Adrenal gland (tissue), 12 donors: ENCODE measurements around the gene AUTS2. TPM values are rescaled to one million over a fixed set of nuclear protein-coding genes. Genes with fewer than 3 reads are reported as not detected.

ENCODE experiments used
- DNase-seq, 7 donors: peaks; one replicate each; pipeline ENCODE4 v3.0.0-alpha.2; 2019 to 2020
- H3K27ac ChIP-seq, 5 donors: fragments of 200-600 bp; sonication (generic) in 4 of 5; 1 replicate in 3 of 5; 2 replicates in 2 of 5; pipeline versions ENCODE4 v1.5.1 to v1.8.0; 2016 to 2020; ENCODE audit warnings: mild to moderate bottlenecking in 1 of 5
- H3K27me3 ChIP-seq: fragments of 200-600 bp; 2 replicates; pipeline ENCODE4 v1.8.0; 2021
- H3K36me3 ChIP-seq, 2 donors: fragments of 200-600 bp; replicated peaks in 1 of 2; 1 replicate in 1 of 2; 2 replicates in 1 of 2; pipeline versions ENCODE4 v1.5.1 to v1.8.0; 2018 to 2022
- H3K4me1 ChIP-seq, 2 donors: fragments of 200-600 bp; replicated peaks in 1 of 2; 1 replicate in 1 of 2; 2 replicates in 1 of 2; pipeline versions ENCODE4 v1.5.1 to v1.8.0; 2018 to 2021
- H3K4me3 ChIP-seq, 4 donors: fragments of 200-600 bp; sonication (generic) in 3 of 4; one replicate each; pipeline ENCODE4 v1.5.1; 2016 to 2018
- H3K9me3 ChIP-seq, 3 donors: fragments of 200-600 bp; sonication (generic) in 1 of 3; replicated peaks in 1 of 3; 1 replicate in 2 of 3; 2 replicates in 1 of 3; pipeline versions ENCODE4 v1.5.1 to v1.8.0; 2016 to 2021
- CTCF ChIP-seq, 6 experiments: fragments of 450-650 bp in 4 of 6; fragments of 200-600 bp in 2 of 6; sonication (generic) in 1 of 6; IDR thresholded peaks; 1 replicate in 5 of 6; 2 replicates in 1 of 6; pipeline versions ENCODE4 v1.5.1 to v1.8.0; 2016 to 2021; ENCODE audit warnings: antibody characterized with exemption in 6 of 6, mild to moderate bottlenecking in 2 of 6, moderate library complexity in 1 of 6
- POLR2A ChIP-seq, 2 donors: fragments of 450-650 bp; IDR thresholded peaks; one replicate each; pipeline ENCODE4 v1.6.1; 2017; ENCODE audit warnings: antibody characterized with exemption in 2 of 2, mild to moderate bottlenecking in 2 of 2, moderate library complexity in 1 of 2
- WGBS, 4 donors: extraction: QIAGEN DNeasy Blood & Tissue Kit in 2 of 4; methylation state at CpG; one replicate each; pipeline versions ENCODE4 v1.1.5 to v1.1.7; 2013 to 2017; 5-methylcytosine and 5-hydroxymethylcytosine counted together
- intact Hi-C, 2 donors: fragments of 100-400 bp; cut with DNase I; formaldehyde crosslinking; loops; one replicate each; pipeline versions ENCODE4 v1.14.1 to v1.15.0; 2022 to 2023
- polyA plus RNA-seq, 3 donors: library from polyadenylated mRNA; stranded (reverse); fragments of 200-250 nt in 2 of 3; fragments of 350-450 nt in 1 of 3; fragmentation: Illumina TruSeq in 1 of 3; extraction: RNeasy Lipid Tissue Mini Kit (QIAGEN cat#74804) in 1 of 3; gene quantifications; one replicate each; pipeline ENCODE4 v1.2.3, GENCODE V29; 2013 to 2014
- total RNA-seq, 9 donors: library from RNA; depleted of rRNA in 4 of 9; stranded (reverse); fragments of >200 nt in 4 of 9; fragments of 120-200 nt in 1 of 9; fragmentation: NEBNext Ultra II Directional in 1 of 9; extraction: Animal tissue kit (Norgen Biotek cat#: 25700) in 1 of 9; gene quantifications; one replicate each; pipeline versions ENCODE4 v1.1.0 to v1.2.4, GENCODE V29; 2013 to 2023
- donor health status: healthy with polysubstance abuse.
- donor health status: Bipolar disorder and iron deficiency.
- donor health status: DM: yes; HTN: yes; CAD: no.
- donor health status: DM: no; HTN: no; CAD: no.
- donor health status: DM: no; HTN: no; CAD: no.
- donor health status: DM: yes; HTN: yes; CAD: no.

Gene AUTS2
- total and polyA plus RNA-seq, 12 donors, result 6.4 to 44.0 (median 15.2) TPM

DNA sequence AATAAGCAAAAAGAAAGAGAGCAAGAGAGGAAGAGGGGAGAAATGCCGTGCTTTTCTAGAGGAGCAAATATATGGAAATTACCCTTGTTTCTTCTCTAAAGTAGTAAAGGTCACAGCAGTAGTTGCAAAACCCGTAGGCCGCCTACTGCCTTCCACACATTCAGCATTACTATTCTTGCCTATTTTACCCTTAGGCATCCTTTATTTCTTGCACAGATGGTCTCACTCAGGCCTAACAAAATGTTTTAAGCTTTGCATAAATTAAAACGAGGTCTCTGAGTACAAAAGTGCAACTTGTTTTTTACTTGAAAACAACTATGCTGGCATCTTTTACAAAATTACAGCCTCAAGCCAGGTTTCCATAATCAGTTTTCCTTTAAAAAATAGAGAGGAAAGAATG, 644.6 kb downstream of the AUTS2 start:
- Histone ChIP-seq H3K9me3 (no peaks in the 10 kb centered on the region), H3K4me3 (no peak overlapping the region), H3K27me3 (no peaks in the 10 kb centered on the region), H3K4me1 (no peaks in the 10 kb centered on the region), H3K36me3 (no peaks in the 10 kb centered on the region), H3K27ac (no peak overlapping the region)
- no peak for DNase-seq
- TF ChIP-seq POLR2A (IDR thresholded peaks at IDR 0.05), result no peak
- no peak for TF ChIP-seq CTCF (IDR thresholded peaks at IDR 0.05)
- WGBS, 4 donors, result 78 to 90% (median 84%) methylated on average over 4 of the region's 4 CpGs
- intact Hi-C loops, result no loop called here

DNA sequence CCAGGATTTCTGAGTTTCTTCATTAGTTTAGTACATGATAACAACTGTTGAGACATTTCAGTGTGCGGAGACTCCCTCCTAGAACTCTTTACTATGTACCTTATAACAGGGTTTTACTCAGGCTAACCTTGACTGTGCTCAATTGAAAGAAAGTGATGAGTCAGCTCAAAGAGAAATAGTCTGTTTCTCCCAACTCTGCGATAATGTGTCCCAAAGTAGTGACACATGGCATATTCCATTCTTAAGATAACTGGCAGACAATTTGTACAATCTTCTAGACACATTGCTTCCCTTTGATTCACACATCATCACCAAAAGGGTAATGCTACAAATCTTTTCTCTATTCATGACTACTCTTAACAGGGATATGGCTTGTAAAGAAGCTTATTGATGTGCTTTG, 645.2 kb downstream of the AUTS2 start:
- no peak for DNase-seq
- Histone ChIP-seq H3K36me3 (no peaks in the 10 kb centered on the region), H3K4me1 (no peaks in the 10 kb centered on the region), H3K27ac (no peak overlapping the region), H3K9me3 (no peaks in the 10 kb centered on the region), H3K27me3 (no peaks in the 10 kb centered on the region), H3K4me3 (no peak overlapping the region)
- TF ChIP-seq CTCF (IDR thresholded peaks at IDR 0.05) (no peak), POLR2A (IDR thresholded peaks at IDR 0.05) (no peak)
- 63 to 85% (median 73%) methylated on average over 2 of the region's 2 CpGs for WGBS, 4 donors
- intact Hi-C loops, result no loop called here

GRCh38 chr7:70257921-70258320, 659.6 kb downstream of the AUTS2 start:
- H3K27ac ChIP-seq, result no peak overlapping the region
- H3K27me3 ChIP-seq, result no peaks in the 10 kb centered on the region
- H3K4me1 ChIP-seq, result no peaks in the 10 kb centered on the region
- DNase-seq, result no peak
- H3K36me3 ChIP-seq, result no peaks in the 10 kb centered on the region
- no peaks in the 10 kb centered on the region for H3K9me3 ChIP-seq
- TF ChIP-seq CTCF (IDR thresholded peaks at IDR 0.05), result no peak
- H3K4me3 ChIP-seq, result no peak overlapping the region
- intact Hi-C loops, result no loop called here
- WGBS, 4 donors, result 93 to 98% (median 97%) methylated on average over 4 of the region's 4 CpGs

DNA sequence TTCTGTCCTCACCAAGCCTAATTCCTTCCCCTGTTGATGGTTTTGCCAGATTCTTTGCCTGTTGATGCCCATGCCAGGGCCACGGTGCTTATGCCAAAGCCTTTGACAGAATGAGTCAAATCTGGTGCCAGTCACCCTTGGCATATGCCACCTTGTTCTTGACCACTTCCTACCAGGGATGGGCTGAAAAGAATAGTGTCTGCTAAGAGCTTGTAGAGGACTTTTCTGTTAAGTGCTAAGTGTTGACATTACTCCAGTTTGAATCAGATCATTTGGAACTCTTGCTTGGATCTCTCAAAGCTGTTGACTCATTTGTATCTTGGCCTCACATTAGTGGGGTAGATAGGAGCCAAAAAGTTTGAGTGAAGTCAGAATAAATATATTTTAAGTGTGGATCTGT, 661.2 kb downstream of the AUTS2 start:
- Histone ChIP-seq H3K36me3 (no peaks in the 10 kb centered on the region), H3K9me3 (no peaks in the 10 kb centered on the region), H3K27me3 (no peaks in the 10 kb centered on the region), H3K4me1 (no peaks in the 10 kb centered on the region), H3K4me3 (no peak overlapping the region), H3K27ac (no peak overlapping the region)
- 67 to 81% (median 73%) methylated on average over 1 of the region's 1 CpG for WGBS, 4 donors
- intact Hi-C loops, result no loop called here
- DNase-seq, result no peak
- no peak for TF ChIP-seq POLR2A (IDR thresholded peaks at IDR 0.05)
- no peak for TF ChIP-seq CTCF (IDR thresholded peaks at IDR 0.05)
